Activated CD8-positive, alpha-beta memory T cell treated with anti-CD3 and anti-CD28 coated beads, Interleukin-2, amount 10 ng/mL, durations not matched to agents 7 days and 5 days (primary cell): ENCODE results near the gene OSGEPL1. TPM values are rescaled to one million over a fixed set of nuclear protein-coding genes. Genes with fewer than 3 reads are reported as not detected.
"Not testable (repeated sequence)": the region's sequence is repeated elsewhere in the genome, so short reads cannot be mapped to it uniquely, and the experiment has no call there.

Source experiments
- ATAC-seq: fragments of 150-1000 bp; cut with Tn5 transposase; one replicate; pipeline ENCODE4 v1.10.0; 2021; ENCODE audit warnings: moderate library complexity
- CTCF ChIA-PET: fragments of 350-600 bp; sonication (Branson Sonifier 250); formaldehyde crosslinking; loops from one replicate; lab custom pipeline; 2021; ENCODE audit warnings: antibody characterized with exemption; lab: Charles Lee
- DNase-seq: peaks from one replicate; pipeline ENCODE4 v3.0.0-alpha.2; 2020
- H3K27ac Mint-ChIP-seq: one replicate; pipeline ENCODE4 v1.8.0; 2021; ENCODE audit warnings: mild to moderate bottlenecking, mixed read lengths
- H3K27me3 Mint-ChIP-seq: one replicate; pipeline ENCODE4 v1.8.0; 2021; ENCODE audit warnings: mixed read lengths
- H3K36me3 Mint-ChIP-seq: one replicate; pipeline ENCODE4 v1.8.0; 2021; ENCODE audit warnings: mild to moderate bottlenecking, mixed read lengths
- H3K4me1 Mint-ChIP-seq: one replicate; pipeline ENCODE4 v1.8.0; 2021; ENCODE audit warnings: mixed read lengths
- H3K4me3 Mint-ChIP-seq: one replicate; pipeline ENCODE4 v1.8.0; 2021; ENCODE audit warnings: mild to moderate bottlenecking, moderate library complexity, mixed read lengths
- H3K9me3 Mint-ChIP-seq: one replicate; pipeline ENCODE4 v1.8.0; 2022; ENCODE audit warnings: low read depth, mixed read lengths
- total RNA-seq, 2 experiments: library from RNA; stranded (reverse); gene quantifications; one replicate each; pipeline ENCODE4 v1.2.3, GENCODE V29; 2021

Gene OSGEPL1
- total RNA-seq, 2 experiments from 2014 or later = 10.0 to 11.3 TPM

DNA sequence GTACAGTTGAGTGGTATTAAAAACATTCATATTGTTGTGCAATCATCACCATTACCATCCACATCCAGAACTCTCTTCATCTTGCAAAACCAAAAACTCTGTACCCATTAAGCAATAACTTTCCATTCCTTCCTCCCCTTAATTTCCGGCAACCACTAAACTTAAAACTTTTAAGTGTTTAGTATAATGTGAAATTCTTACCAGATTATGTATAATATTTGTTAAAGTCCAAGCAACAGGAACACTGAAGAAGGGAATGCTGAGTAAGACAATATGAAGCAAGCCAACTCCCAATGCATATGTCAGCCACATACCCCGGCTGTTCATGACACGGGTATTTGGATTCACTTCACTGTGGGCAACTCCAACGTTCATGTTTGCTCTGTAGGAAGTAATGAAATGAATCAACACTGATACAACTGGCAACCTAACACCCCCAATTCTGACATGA lies 19.7 kb upstream of the OSGEPL1 start:
- Mint-ChIP-seq H3K36me3 (peaks cover 48% of the 10 kb centered on the region), H3K27me3 (no peaks in the 10 kb centered on the region), H3K4me1 (peaks cover 53% of the 10 kb centered on the region), H3K27ac (peak overlapping the region; percentile 97), H3K4me3 (peak overlapping the region; percentile 93), H3K9me3 (no peaks in the 10 kb centered on the region)
- DNase-seq = no peak
- CTCF ChIA-PET = interaction anchor here (1.0 to 1.3 kb wide), 2 partner anchors 18 to 19 kb away, joined by 6 read pairs; partner anchors contain the start of gene OSGEPL1
- no peak for ATAC-seq

- H3K27ac Mint-ChIP-seq = no peak overlapping the region
- CTCF ChIA-PET = interaction anchor here (2.2 kb wide), 1 partner anchor 9 kb away, joined by 10 read pairs; the partner anchor contains the start of gene OSGEPL1
- peaks cover 48% of the 10 kb centered on the region for H3K36me3 Mint-ChIP-seq
- DNase-seq = no peak
- H3K9me3 Mint-ChIP-seq = no peaks in the 10 kb centered on the region
- H3K4me1 Mint-ChIP-seq = peaks cover 1% of the 10 kb centered on the region
- no peak overlapping the region for H3K4me3 Mint-ChIP-seq
- no peak for ATAC-seq
- H3K27me3 Mint-ChIP-seq = no peaks in the 10 kb centered on the region
Measured at GRCh38 chr2:189772212-189772611, 9.6 kb upstream of the OSGEPL1 start.

GRCh38 chr2:189770590-189771322 lies 8.2 kb upstream of the OSGEPL1 start:
- Mint-ChIP-seq H3K36me3 (peaks cover 49% of the 10 kb centered on the region), H3K4me1 (no peaks in the 10 kb centered on the region), H3K4me3 (no peak overlapping the region), H3K9me3 (no peaks in the 10 kb centered on the region), H3K27ac (no peak overlapping the region), H3K27me3 (no peaks in the 10 kb centered on the region)
- no peak for ATAC-seq
- no peak for DNase-seq
- CTCF ChIA-PET = interaction anchor here (1.0 kb wide), 1 partner anchor 8 kb away, joined by 3 read pairs; the partner anchor contains the start of gene OSGEPL1

DNA sequence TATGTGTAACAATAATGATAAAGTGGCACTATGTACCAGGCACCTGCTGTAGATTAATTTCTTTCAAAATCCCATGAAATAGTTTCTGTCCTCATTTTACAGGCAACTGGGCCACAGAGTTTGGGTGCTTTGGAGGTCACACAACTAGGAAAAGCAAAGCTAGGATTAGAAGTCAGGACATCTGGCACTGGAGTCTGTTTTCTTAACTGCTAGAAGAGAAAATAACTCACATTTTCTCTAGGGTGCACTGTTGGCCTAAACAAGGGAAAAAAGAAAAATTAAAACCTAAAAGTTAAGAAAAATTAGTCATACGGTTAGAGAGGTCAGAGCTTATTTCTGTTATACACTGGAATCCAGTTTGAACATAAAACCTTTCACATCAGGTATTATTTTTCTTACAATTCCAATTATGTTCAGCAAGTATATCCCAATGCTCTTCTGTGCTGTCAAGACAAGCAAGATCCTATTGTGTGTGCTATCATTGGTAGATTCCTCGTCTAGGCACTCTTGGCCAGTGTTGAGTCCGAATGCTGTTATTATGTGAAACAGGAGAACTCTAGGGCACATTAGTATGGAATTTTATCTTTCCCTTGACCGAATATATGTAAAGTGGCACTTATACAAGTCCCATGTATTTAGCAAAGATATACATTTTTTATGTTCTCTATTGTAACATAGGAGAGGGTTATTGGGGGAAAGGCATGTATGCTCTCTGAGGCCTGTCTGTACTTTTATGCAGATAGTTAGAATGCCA lies 1.5 kb upstream of the OSGEPL1 start:
- H3K4me3 Mint-ChIP-seq = no peak overlapping the region
- H3K27ac Mint-ChIP-seq = peak overlapping the region; percentile 98

DNA sequence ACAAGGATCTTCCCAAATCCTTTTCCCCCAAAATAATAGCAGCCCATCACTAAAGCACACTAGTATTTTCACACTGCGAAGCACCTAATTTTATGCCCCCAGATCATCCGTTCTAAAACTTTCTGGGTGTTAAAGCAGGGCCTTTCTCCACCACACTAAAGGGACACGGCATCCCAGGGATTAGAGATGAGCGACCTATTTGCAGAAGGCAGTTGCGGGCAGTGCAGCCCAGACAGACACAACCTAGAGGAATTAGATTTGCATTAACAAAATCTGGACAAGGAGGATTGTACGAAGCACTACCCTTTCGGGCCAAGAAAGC lies 402 bp downstream of the OSGEPL1 start:
- ATAC-seq (no peak), DNase-seq (no peak)
- peak overlapping the region; percentile 98 for H3K27ac Mint-ChIP-seq
- no peaks in the 10 kb centered on the region for H3K27me3 Mint-ChIP-seq
- H3K4me3 Mint-ChIP-seq = peak overlapping the region; percentile 92
- CTCF ChIA-PET = interaction anchor here (0.8 to 3.9 kb wide), 18 partner anchors 9 to 1915 kb away, joined by 3 to 31 read pairs (median 6); partner anchors contain the start of genes ANKAR, ASNSD1, ORMDL1 and PMS1
- no peaks in the 10 kb centered on the region for H3K9me3 Mint-ChIP-seq
- H3K36me3 Mint-ChIP-seq = peaks cover 13% of the 10 kb centered on the region
- peaks cover 14% of the 10 kb centered on the region for H3K4me1 Mint-ChIP-seq

More for the DNA sequence above, 1.5 kb upstream of the OSGEPL1 start:
- Mint-ChIP-seq H3K4me1 (peaks cover 14% of the 10 kb centered on the region), H3K27me3 (no peaks in the 10 kb centered on the region), H3K36me3 (peaks cover 17% of the 10 kb centered on the region), H3K9me3 (no peaks in the 10 kb centered on the region)
- ATAC-seq (no peak), DNase-seq (no peak)
- CTCF ChIA-PET = interaction anchor here (1.2 to 3.9 kb wide), 11 partner anchors 9 to 1044 kb away, joined by 3 to 31 read pairs (median 6); partner anchors contain the start of genes ANKAR, ASNSD1, ORMDL1 and PMS1

- H3K4me1 Mint-ChIP-seq = peaks cover 14% of the 10 kb centered on the region
- H3K9me3 Mint-ChIP-seq, H3K36me3 Mint-ChIP-seq, H3K4me3 Mint-ChIP-seq, H3K27ac Mint-ChIP-seq, ATAC-seq, DNase-seq, H3K27me3 Mint-ChIP-seq: not testable (repeated sequence)
- CTCF ChIA-PET = interaction anchor here (1.2 to 3.9 kb wide), 2 partner anchors 9 to 58 kb away, joined by 3 to 31 read pairs; no protein-coding TSS in a partner anchor
Measured at GRCh38 chr2:189760154-189760553, 2.4 kb downstream of the OSGEPL1 start.

DNA sequence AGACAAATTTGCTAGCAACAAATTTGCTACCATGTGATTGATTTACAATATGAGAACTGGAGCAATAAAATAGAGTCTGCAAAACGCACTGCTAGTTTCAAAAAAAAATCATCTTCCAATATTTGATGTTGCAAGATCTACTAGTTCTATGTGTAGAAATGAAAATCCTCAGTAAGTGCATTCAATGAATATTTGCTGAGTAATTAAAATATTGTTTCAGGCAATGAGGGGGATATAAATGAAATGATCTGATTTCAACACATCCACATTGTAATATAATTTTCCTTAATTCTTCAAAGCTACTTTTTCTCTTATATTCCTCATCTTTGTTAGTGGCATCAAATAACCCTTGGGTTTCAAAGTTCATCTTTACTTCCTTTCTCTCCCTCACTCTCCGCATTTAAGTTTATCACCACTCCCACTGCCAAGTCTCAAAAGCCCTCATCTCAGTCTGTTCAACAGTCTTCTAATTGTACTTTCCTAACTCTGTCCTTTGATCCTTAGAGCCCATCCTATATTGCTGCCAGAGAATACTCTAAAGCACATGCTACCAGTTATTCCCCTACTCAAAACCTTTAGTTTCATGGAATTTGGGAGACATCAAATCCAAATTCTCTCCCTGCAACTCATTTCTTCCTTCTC lies 6.2 kb downstream of the OSGEPL1 start:
- ATAC-seq = no peak
- Mint-ChIP-seq H3K36me3 (peaks cover 9% of the 10 kb centered on the region), H3K4me1 (peaks cover 2% of the 10 kb centered on the region), H3K9me3 (no peaks in the 10 kb centered on the region), H3K27me3 (no peaks in the 10 kb centered on the region), H3K27ac (no peak overlapping the region), H3K4me3 (no peak overlapping the region)
- no peak for DNase-seq
- CTCF ChIA-PET = no interaction called here

GRCh38 chr2:189751080-189751658 lies 11.4 kb downstream of the OSGEPL1 start:
- Mint-ChIP-seq H3K36me3 (peaks cover 10% of the 10 kb centered on the region), H3K4me3 (no peak overlapping the region), H3K27me3 (no peaks in the 10 kb centered on the region), H3K9me3 (no peaks in the 10 kb centered on the region), H3K27ac (no peak overlapping the region), H3K4me1 (no peaks in the 10 kb centered on the region)
- DNase-seq (peak; percentile 52), ATAC-seq (peak; percentile 75)
- CTCF ChIA-PET = interaction anchor here (0.7 to 4.0 kb wide), 8 partner anchors 11 to 329 kb away, joined by 3 to 31 read pairs (median 4); partner anchors contain the start of gene OSGEPL1

DNA sequence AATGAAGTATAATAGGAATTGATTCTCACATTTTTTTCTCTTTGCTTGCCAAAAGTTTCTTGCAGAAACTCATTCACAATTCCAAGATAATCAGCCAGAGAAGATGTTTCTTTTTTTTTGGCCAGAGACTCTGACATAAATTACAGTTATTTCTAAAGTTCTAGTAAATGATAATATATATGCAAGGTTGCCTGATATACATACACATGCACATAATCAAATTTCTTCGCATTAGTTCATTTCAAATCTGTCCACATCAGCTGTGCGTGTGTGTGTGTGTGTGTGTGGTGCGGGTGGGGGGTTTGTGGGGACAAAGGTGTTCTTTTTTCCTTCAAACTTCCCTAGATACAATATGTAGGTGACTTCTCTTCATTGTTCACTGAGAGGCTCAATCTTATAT lies 33.2 kb downstream of the OSGEPL1 start:
- Mint-ChIP-seq H3K27me3 (no peaks in the 10 kb centered on the region), H3K9me3 (no peaks in the 10 kb centered on the region), H3K27ac (no peak overlapping the region), H3K4me1 (no peaks in the 10 kb centered on the region), H3K4me3 (no peak overlapping the region), H3K36me3 (no peaks in the 10 kb centered on the region)
- ATAC-seq = no peak
- CTCF ChIA-PET = no interaction called here
- DNase-seq = no peak

DNA sequence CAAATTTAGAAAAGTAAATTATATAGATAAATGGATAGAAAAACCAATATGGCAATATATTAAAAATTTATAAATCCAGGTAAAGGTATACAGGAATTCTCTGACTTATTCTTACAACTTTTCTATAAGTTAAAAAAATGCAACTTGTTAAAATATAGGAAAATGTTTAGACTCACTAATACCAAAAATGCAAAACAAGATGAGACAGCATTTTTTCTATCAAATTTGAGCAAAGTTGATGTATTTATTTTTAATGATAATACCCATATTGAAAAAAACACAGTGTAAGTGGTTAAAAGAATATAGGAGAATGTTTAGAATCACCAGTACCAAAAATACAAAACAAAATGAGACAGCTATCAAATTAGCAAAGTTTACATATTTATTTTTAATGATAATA lies 35.7 kb downstream of the OSGEPL1 start:
- ATAC-seq = no peak
- Mint-ChIP-seq H3K9me3 (no peaks in the 10 kb centered on the region), H3K4me3 (no peak overlapping the region), H3K27me3 (no peaks in the 10 kb centered on the region), H3K4me1 (peaks cover 5% of the 10 kb centered on the region), H3K27ac (no peak overlapping the region), H3K36me3 (no peaks in the 10 kb centered on the region)
- DNase-seq = no peak
- CTCF ChIA-PET = no interaction called here

GRCh38 chr2:189726271-189726670 lies 36.3 kb downstream of the OSGEPL1 start:
- no peak for DNase-seq
- no peak for ATAC-seq
- Mint-ChIP-seq H3K27ac (no peak overlapping the region), H3K9me3 (no peaks in the 10 kb centered on the region), H3K4me1 (peaks cover 5% of the 10 kb centered on the region), H3K36me3 (no peaks in the 10 kb centered on the region), H3K4me3 (no peak overlapping the region), H3K27me3 (no peaks in the 10 kb centered on the region)
- CTCF ChIA-PET = no interaction called here

DNA sequence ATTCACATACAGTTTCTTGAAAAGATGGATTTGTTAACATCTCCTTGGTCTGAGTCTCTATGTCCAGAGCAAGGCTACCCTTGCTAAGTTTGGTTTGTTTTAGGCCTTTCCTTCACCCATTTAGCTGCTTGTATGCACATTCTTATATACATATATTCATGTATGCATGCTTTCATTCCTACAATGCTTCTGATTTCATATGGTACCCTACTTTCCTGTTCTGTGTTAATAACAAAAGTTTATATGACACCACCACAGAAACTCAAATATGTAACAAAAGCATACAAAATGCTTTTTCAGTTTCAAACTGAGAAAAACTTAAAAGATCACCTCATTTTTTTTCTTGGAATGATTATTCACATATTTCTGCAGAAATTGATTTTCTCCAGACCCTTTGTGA lies 39.4 kb downstream of the OSGEPL1 start:
- ATAC-seq = no peak
- Mint-ChIP-seq H3K4me3 (no peak overlapping the region), H3K9me3 (no peaks in the 10 kb centered on the region), H3K27ac (no peak overlapping the region), H3K36me3 (no peaks in the 10 kb centered on the region), H3K27me3 (no peaks in the 10 kb centered on the region), H3K4me1 (peaks cover 5% of the 10 kb centered on the region)
- DNase-seq = no peak
- CTCF ChIA-PET = no interaction called here

- CTCF ChIA-PET = no interaction called here
- DNase-seq (no peak), ATAC-seq (no peak)
- Mint-ChIP-seq H3K4me3 (no peak overlapping the region), H3K9me3 (peaks cover 2% of the 10 kb centered on the region), H3K27me3 (no peaks in the 10 kb centered on the region), H3K4me1 (peaks cover 5% of the 10 kb centered on the region), H3K36me3 (peaks cover 1% of the 10 kb centered on the region), H3K27ac (no peak overlapping the region)
Measured at GRCh38 chr2:189719571-189719970, 43.0 kb downstream of the OSGEPL1 start.
